Dendritic cell treated with granulocyte-macrophage colony-stimulating factor and Interleukin-4, amounts not matched to agents 40 ng/mL and 50 ng/mL, for 4 days (primary cell): ENCODE data around the gene TAS2R41.

Experiments
- H3K27ac Mint-ChIP-seq: one replicate; pipeline ENCODE4 v1.8.0; 2022; ENCODE audit warnings: mild to moderate bottlenecking, mixed read lengths
- H3K27me3 Mint-ChIP-seq: one replicate; pipeline ENCODE4 v1.8.0; 2022; ENCODE audit warnings: mild to moderate bottlenecking, mixed read lengths
- H3K36me3 Mint-ChIP-seq: one replicate; pipeline ENCODE4 v1.8.0; 2022; ENCODE audit warnings: low read depth, mixed read lengths
- H3K4me1 Mint-ChIP-seq: one replicate; pipeline ENCODE4 v1.8.0; 2022; ENCODE audit warnings: low read depth, mixed read lengths
- H3K4me3 Mint-ChIP-seq: one replicate; pipeline ENCODE4 v1.8.0; 2022; ENCODE audit warnings: mild to moderate bottlenecking, moderate library complexity, mixed read lengths
- H3K9me3 Mint-ChIP-seq: one replicate; pipeline ENCODE4 v1.8.0; 2022; ENCODE audit warnings: mixed read lengths
- intact Hi-C: fragments of 100-400 bp; cut with micrococcal nuclease; formaldehyde crosslinking; loops from one replicate; pipeline ENCODE4 v1.15.0; 2022

Gene TAS2R41, protein sequence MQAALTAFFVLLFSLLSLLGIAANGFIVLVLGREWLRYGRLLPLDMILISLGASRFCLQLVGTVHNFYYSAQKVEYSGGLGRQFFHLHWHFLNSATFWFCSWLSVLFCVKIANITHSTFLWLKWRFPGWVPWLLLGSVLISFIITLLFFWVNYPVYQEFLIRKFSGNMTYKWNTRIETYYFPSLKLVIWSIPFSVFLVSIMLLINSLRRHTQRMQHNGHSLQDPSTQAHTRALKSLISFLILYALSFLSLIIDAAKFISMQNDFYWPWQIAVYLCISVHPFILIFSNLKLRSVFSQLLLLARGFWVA

DNA sequence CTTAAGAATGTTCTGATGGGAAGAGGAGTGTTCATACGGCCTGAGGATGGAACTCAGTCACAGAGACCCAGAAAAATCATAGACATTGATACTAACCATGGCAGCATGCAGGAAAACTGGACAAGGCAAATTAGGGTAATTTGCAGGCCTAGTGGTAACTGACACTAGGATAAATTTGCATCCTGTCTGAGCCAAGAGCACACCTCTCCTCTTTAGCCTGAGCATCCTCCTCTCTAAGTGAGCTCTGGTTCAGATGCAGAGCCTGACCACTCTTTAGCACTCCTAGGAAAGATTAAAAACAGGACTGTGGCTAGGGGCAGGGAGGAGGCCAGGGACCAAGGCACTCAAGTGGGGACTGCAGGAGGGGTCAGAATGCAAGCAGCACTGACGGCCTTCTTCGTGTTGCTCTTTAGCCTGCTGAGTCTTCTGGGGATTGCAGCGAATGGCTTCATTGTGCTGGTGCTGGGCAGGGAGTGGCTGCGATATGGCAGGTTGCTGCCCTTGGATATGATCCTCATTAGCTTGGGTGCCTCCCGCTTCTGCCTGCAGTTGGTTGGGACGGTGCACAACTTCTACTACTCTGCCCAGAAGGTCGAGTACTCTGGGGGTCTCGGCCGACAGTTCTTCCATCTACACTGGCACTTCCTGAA, at the start of gene TAS2R41:
TAS2R41 (plus strand) TSS at position 373 of the 650 bp plus-strand sequence; CDS start at position 373, 0 bp downstream.
- intact Hi-C loops: no loop called here
- H3K27ac Mint-ChIP-seq: no peak within 1 kb of the TSS

DNA sequence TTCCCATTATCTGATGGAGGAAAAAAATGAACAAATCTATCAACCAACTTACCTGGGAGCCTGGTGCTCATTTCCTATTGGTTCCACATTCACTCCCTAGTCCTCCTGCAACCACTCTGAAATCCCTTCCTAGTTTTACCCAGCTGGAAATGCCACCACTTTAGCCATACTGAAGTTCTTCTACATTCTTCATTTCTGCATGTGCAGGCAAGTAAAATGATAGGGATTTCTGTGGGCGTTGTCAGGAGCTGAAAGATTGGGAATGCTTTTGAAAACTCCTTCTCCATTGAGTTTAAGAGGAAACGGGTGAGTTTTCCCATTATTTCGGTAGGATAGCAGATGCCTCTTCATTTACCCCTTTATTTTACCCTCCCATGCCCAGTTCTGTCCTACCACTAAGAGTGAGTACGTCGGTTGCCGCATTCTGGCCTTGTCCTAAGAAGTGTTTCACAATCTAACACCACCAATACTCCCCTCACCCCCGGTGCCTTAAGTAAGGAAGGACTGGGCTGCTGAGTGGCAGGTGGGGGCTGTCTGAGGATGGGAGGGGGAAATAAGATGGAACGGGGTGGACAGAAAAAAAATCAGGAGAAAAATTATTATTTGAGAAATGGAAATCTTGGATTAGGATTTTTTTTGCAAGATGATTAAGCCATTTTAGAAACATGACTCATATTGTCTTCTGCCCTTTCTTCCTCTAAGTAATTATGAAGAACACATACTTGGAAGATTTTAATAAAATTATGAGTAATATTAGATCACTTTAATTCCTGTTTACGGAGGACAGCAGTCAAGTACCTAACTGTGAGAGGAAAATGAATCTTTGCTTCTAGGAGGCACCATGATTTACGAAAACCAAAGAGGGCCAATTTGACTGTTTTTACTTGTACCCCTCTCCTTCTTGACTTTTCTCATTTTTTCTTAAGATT, 47.6 kb upstream of the TAS2R41 start:
- Mint-ChIP-seq H3K27me3 (no peaks in the 10 kb centered on the region), H3K4me3 (no peak overlapping the region), H3K27ac (peak overlapping the region; percentile 74), H3K36me3 (no peaks in the 10 kb centered on the region), H3K4me1 (peaks cover 21% of the 10 kb centered on the region), H3K9me3 (no peaks in the 10 kb centered on the region)
- intact Hi-C loops: no loop called here

More for the DNA sequence above, at the start of gene TAS2R41:
- Mint-ChIP-seq H3K4me1 (peaks cover 11% of the 10 kb centered on the region), H3K9me3 (peaks cover 10% of the 10 kb centered on the region), H3K36me3 (no peaks in the 10 kb centered on the region), H3K27me3 (no peaks in the 10 kb centered on the region), H3K4me3 (no peak within 1 kb of the TSS)

DNA sequence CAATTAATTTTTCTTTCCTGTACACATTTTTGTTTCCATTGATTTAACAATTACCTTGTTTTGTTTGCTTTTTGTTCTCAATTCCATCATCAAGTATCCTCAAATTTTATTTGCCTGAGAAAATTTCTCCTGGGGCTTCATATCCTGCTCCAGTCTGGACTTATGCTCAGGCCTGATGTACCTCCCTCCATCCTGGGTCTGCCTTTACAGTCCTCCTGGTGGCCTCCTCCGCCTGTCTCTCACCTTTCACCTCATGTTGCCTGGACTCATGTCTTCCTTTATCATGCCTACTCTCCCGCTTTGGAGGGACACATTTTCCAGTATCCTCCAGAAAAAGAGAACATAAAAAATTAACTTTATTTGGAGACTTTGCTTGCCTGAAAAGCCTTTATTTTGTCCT, 46.6 kb upstream of the TAS2R41 start:
- Mint-ChIP-seq H3K36me3 (no peaks in the 10 kb centered on the region), H3K27me3 (no peaks in the 10 kb centered on the region), H3K4me3 (no peak overlapping the region), H3K4me1 (peaks cover 29% of the 10 kb centered on the region), H3K27ac (no peak overlapping the region), H3K9me3 (no peaks in the 10 kb centered on the region)
- intact Hi-C loops: no loop called here

DNA sequence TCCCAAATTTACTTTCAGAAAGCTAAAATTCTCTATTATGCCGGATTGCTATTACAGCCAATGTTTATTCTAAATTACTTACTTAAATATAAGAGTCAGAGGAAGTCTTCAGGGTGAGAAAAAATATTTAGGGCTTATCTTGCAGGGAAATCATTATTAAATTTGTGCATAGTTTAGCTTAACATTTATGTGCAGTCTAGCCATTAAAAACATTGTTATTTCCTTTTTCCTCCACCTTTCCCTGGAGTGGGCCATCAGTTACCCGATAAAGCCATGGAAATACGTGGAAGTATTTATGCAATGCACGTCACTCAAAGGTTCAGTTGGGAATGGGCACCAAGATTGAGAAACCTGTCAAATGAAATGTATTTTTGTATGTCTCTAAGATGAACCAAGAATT, 43.9 kb upstream of the TAS2R41 start:
- peaks cover 54% of the 10 kb centered on the region for H3K4me1 Mint-ChIP-seq
- no peak overlapping the region for H3K27ac Mint-ChIP-seq
- intact Hi-C loops: no loop called here
- no peak overlapping the region for H3K4me3 Mint-ChIP-seq
- no peaks in the 10 kb centered on the region for H3K36me3 Mint-ChIP-seq
- no peaks in the 10 kb centered on the region for H3K27me3 Mint-ChIP-seq
- H3K9me3 Mint-ChIP-seq: no peaks in the 10 kb centered on the region

DNA sequence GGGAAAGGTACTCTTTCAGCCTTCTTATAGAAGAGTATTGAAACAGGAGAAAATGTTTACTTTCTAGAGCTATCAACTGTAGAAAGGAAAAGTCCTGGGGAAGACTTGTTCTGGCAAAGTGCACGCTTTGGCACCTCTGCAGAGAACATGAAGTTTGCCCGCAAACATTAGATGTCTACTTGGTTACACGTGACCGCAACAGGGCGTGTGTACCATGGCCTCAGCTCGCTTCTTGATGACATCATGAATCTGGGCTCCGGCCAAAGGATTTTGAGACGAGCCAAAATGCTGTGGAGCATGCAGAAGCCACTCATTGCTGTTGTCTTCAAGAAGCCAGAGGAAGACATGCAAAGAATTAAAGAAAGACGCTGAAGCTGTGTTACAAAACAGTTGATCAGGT, 43.0 kb upstream of the TAS2R41 start:
- intact Hi-C loops: no loop called here
- Mint-ChIP-seq H3K36me3 (no peaks in the 10 kb centered on the region), H3K4me3 (no peak overlapping the region), H3K9me3 (no peaks in the 10 kb centered on the region), H3K4me1 (peaks cover 53% of the 10 kb centered on the region), H3K27me3 (no peaks in the 10 kb centered on the region), H3K27ac (no peak overlapping the region)

DNA sequence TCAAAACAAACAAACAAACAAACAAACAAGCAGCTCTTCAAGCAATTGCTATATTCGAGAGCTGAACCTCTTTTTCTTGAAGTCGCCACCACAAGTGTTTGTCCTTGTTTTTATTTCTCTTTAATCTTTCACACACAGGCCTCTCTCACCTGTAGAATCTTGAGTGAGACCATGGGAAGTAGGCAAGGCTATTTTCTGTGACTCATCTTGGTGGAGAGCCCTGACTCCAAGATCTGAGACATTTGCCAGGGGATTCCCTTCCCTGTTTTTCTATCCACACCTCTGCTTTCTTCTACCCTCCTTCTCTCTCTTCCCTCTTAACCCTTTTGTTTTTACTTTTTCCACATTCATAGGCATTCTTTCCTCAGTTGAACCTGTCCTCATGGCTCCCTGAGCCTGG, 42.4 kb upstream of the TAS2R41 start:
- intact Hi-C loops: no loop called here
- H3K27ac Mint-ChIP-seq: no peak overlapping the region

DNA sequence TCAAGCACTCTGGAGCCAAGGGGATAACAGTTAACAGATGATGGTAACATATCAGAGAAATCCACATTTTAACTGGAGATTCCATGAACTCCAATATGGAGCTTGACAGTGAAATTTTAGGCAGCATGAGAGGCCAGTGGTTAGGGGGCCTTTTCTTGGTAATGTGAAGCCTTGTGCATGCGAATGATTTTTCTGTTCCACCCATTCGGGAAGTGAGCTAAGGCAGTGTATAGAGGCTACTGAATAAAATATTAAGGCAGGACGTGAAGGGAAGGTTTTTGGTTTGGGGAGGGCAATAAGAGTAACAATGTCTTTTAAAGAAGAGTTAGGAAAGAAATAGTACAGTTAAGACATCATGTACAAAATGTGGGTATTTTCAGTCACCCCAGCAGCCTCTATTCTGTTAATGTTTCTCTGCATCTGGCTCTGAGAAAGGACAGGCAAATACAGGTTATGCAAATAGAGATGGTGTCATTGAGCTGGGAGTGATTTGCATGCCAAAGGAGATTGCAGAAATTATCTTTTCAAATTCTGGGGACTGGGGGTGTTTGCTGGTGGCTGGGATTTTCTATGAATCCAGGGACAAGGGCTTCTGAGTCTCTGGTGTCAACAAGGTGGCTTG, 41.2 kb upstream of the TAS2R41 start:
- no peaks in the 10 kb centered on the region for H3K36me3 Mint-ChIP-seq
- H3K27ac Mint-ChIP-seq: no peak overlapping the region
- H3K9me3 Mint-ChIP-seq: no peaks in the 10 kb centered on the region
- H3K4me3 Mint-ChIP-seq: no peak overlapping the region
- intact Hi-C loops: no loop called here
- no peaks in the 10 kb centered on the region for H3K27me3 Mint-ChIP-seq
- H3K4me1 Mint-ChIP-seq: peaks cover 39% of the 10 kb centered on the region

More for the DNA sequence above, 42.4 kb upstream of the TAS2R41 start:
- H3K4me3 Mint-ChIP-seq: no peak overlapping the region
- H3K27me3 Mint-ChIP-seq: no peaks in the 10 kb centered on the region
- H3K4me1 Mint-ChIP-seq: peaks cover 47% of the 10 kb centered on the region
- H3K36me3 Mint-ChIP-seq: no peaks in the 10 kb centered on the region
- H3K9me3 Mint-ChIP-seq: no peaks in the 10 kb centered on the region

DNA sequence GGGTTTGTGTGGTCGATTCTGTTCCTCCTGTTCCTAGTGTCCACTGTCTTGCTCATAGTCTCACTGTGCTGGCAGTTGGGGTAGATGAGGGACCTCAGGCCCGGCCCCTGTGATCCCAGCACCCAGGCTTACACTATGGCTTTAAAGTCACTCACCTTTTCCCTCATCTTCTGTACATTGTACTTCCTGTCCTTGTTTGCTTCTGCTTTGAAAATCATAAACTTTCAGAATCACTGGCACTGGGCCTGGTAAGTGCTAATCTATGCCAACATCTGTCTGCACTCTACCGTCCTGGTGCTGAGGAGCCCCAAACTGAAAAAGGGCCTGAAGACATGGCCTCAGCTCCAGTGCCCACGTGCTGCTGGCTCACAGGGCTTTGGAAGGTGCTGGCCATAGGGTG, 40.1 kb upstream of the TAS2R41 start:
- no peak overlapping the region for H3K4me3 Mint-ChIP-seq
- intact Hi-C loops: no loop called here

DNA sequence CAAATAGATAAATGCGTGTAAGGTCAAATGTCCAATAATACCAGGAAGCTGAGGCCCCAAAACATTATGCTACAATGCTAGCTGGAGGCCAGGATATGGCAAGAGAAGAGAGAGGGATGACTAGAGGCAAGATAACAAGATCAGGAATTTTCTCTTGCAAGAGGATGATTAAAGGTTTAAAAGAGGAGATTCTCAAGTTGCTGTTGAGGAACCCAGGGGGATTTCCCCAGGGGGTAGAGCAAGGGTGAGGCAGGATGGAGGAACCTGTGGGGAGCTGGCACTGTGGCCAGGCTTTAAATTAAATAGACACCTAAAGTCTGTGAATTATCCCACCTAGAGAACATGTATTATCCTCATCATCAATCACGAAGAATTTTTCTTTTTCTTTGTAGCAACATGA, 37.8 kb upstream of the TAS2R41 start:
- no peaks in the 10 kb centered on the region for H3K27me3 Mint-ChIP-seq
- H3K4me1 Mint-ChIP-seq: peaks cover 35% of the 10 kb centered on the region
- no peaks in the 10 kb centered on the region for H3K36me3 Mint-ChIP-seq
- intact Hi-C loops: no loop called here
- no peak overlapping the region for H3K27ac Mint-ChIP-seq
- no peaks in the 10 kb centered on the region for H3K9me3 Mint-ChIP-seq
- no peak overlapping the region for H3K4me3 Mint-ChIP-seq

More for the DNA sequence above, 40.1 kb upstream of the TAS2R41 start:
- peak overlapping the region; percentile 70 for H3K27ac Mint-ChIP-seq
- H3K36me3 Mint-ChIP-seq: no peaks in the 10 kb centered on the region
- no peaks in the 10 kb centered on the region for H3K27me3 Mint-ChIP-seq
- H3K4me1 Mint-ChIP-seq: peaks cover 39% of the 10 kb centered on the region
- H3K9me3 Mint-ChIP-seq: no peaks in the 10 kb centered on the region

DNA sequence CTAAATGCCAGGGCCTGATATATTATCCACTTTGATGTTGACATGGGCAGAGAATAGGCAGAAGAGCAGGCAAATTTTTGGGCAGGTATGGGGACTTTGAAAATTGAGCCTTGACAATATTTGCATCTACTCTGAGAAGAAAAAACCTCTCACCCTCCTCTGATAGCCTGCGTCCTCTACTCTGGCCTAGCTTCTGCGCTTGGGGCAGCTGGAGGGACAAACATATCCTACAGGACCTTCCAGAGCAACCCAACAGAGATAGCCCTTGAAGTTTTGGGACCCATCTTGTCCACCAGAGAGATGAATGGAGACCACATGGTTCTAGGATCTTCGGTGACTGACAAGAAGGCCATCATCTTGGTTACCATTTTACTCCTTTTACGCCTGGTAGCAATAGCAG, 34.5 kb upstream of the TAS2R41 start, which contains the start of gene TAS2R60:
TAS2R60 (plus strand) TSS at position 301 of the 400 bp plus-strand sequence; CDS start at position 301, 0 bp downstream.
- intact Hi-C loops: no loop called here
- no peak within 1 kb of the TSS for H3K4me3 Mint-ChIP-seq
- H3K9me3 Mint-ChIP-seq: no peaks in the 10 kb centered on the region
- no peaks in the 10 kb centered on the region for H3K36me3 Mint-ChIP-seq
- peaks cover 6% of the 10 kb centered on the region for H3K4me1 Mint-ChIP-seq
- no peak within 1 kb of the TSS for H3K27ac Mint-ChIP-seq
- no peaks in the 10 kb centered on the region for H3K27me3 Mint-ChIP-seq

DNA sequence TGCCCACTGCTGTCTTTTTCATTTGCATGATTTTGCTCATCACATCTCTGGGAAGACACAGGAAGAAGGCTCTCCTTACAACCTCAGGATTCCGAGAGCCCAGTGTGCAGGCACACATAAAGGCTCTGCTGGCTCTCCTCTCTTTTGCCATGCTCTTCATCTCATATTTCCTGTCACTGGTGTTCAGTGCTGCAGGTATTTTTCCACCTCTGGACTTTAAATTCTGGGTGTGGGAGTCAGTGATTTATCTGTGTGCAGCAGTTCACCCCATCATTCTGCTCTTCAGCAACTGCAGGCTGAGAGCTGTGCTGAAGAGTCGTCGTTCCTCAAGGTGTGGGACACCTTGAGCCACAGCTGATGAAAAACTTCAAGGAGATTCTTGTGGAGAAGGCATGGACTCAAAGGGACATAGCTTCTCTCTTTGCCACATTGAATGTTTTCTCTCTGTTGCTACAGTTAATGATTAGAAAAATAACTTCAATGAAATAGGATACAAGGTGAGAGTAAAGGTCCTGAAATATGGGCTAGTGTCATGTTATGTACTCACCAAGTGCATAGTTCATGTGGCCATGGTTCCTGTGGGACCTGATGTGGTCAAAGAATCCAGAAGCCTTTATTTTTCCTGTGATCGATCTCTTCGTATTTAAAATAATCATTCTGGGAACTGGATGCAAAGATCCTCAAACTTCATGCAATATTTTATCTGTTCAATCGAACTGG, 33.5 kb upstream of the TAS2R41 start:
- H3K27ac Mint-ChIP-seq: no peak overlapping the region
- H3K9me3 Mint-ChIP-seq: no peaks in the 10 kb centered on the region
- H3K4me1 Mint-ChIP-seq: no peaks in the 10 kb centered on the region
- H3K36me3 Mint-ChIP-seq: no peaks in the 10 kb centered on the region
- no peaks in the 10 kb centered on the region for H3K27me3 Mint-ChIP-seq
- no peak overlapping the region for H3K4me3 Mint-ChIP-seq
- intact Hi-C loops: no loop called here

DNA sequence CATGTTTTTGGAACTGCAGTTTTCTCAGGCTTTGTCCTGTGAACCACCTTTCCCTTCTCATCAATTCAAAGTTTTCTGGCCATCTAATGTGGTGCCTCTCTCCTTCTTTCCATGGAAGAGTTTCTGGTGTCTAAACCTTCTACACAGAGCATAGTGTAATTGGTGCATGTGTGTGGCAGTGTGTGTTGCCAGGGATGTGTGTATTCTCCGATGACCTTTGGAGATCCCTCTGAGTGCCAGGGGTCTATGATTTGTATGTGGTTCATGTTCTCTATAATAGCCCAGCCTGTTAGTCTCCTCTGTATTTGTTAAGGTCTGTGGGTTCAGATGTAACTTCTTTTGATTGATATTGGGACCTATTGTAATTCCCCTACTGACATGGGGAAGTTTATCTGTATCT, 32.9 kb upstream of the TAS2R41 start:
- H3K9me3 Mint-ChIP-seq: no peaks in the 10 kb centered on the region
- no peak overlapping the region for H3K27ac Mint-ChIP-seq
- H3K4me1 Mint-ChIP-seq: no peaks in the 10 kb centered on the region
- no peak overlapping the region for H3K4me3 Mint-ChIP-seq
- intact Hi-C loops: no loop called here
- H3K36me3 Mint-ChIP-seq: no peaks in the 10 kb centered on the region
- no peaks in the 10 kb centered on the region for H3K27me3 Mint-ChIP-seq

DNA sequence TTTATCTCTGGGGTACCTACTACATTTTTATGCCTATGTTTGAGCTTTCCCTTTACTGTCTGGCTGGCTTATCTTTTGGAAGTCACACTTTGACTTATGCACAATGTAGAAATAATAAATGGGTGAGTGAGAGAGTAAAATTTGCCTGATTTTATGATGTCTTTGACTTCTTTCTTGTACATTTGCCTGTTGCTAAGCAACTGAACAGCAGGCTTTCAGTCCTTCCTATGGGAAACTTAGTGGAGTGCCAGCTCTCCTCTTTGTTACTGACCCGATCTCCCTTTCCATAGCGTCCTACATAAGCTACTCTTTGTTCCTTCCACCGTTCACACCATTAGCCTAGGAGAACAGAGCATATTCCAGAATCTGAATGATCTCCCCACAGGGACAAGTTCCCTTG, 30.2 kb upstream of the TAS2R41 start:
- H3K4me3 Mint-ChIP-seq: no peak overlapping the region
- no peaks in the 10 kb centered on the region for H3K4me1 Mint-ChIP-seq
- no peaks in the 10 kb centered on the region for H3K36me3 Mint-ChIP-seq
- H3K27ac Mint-ChIP-seq: no peak overlapping the region
- no peaks in the 10 kb centered on the region for H3K27me3 Mint-ChIP-seq
- intact Hi-C loops: no loop called here
- no peaks in the 10 kb centered on the region for H3K9me3 Mint-ChIP-seq
